Activated naive CD4-positive, alpha-beta T cell (primary cell): ENCODE data around the gene IGFL4.
"Not testable (repeated sequence)": the region's sequence is repeated elsewhere in the genome, so short reads cannot be mapped to it uniquely, and the experiment has no call there.

Experiments
- DNase-seq, 4 experiments: peaks; one replicate each; lab custom pipeline; 2025; lab: John Stamatoyannopoulos, UW

The IGFL4 gene

GRCh38 chr19:46040952-46041500, at the start of gene IGFL4:
Gene IGFL4, minus strand, starts transcription at chr19:46041002. Its CDS starts 40 bp downstream, at chr19:46040962.
- no peak for DNase-seq

- no peak for DNase-seq
These were observed 49.6 kb upstream of the IGFL4 start for GRCh38 chr19:46090444-46090843.

GRCh38 chr19:46089432-46089831, 48.6 kb upstream of the IGFL4 start:
- DNase-seq = no peak

- no peak for DNase-seq
These were observed 47.3 kb upstream of the IGFL4 start for GRCh38 chr19:46088101-46088500.

GRCh38 chr19:46085888-46086287, 45.1 kb upstream of the IGFL4 start:
- no peak for DNase-seq

GRCh38 chr19:46082728-46083050, 41.9 kb upstream of the IGFL4 start:
- DNase-seq = no peak

- DNase-seq = no peak
These were observed 41.3 kb upstream of the IGFL4 start for GRCh38 chr19:46081928-46082727.

- DNase-seq = no peak
These were observed 39.8 kb upstream of the IGFL4 start for GRCh38 chr19:46080561-46080960.

- DNase-seq = no peak
These were observed 38.8 kb upstream of the IGFL4 start for GRCh38 chr19:46079576-46079975.

- DNase-seq = not testable (repeated sequence)
These were observed 38.0 kb upstream of the IGFL4 start for GRCh38 chr19:46078573-46079332.

- DNase-seq = no peak
These were observed 37.0 kb upstream of the IGFL4 start for GRCh38 chr19:46077815-46078167.

- DNase-seq = no peak
These were observed 36.4 kb upstream of the IGFL4 start for GRCh38 chr19:46076951-46077814.

GRCh38 chr19:46076031-46076880, 35.5 kb upstream of the IGFL4 start:
- DNase-seq = no peak

- DNase-seq = no peak
These were observed 32.6 kb upstream of the IGFL4 start for GRCh38 chr19:46073268-46073922.

- DNase-seq = no peak
These were observed 29.1 kb upstream of the IGFL4 start for GRCh38 chr19:46069806-46070341.

- DNase-seq = no peak
These were observed 27.8 kb upstream of the IGFL4 start for GRCh38 chr19:46068345-46069258.

GRCh38 chr19:46067691-46068090, 26.9 kb upstream of the IGFL4 start:
- no peak for DNase-seq

- no peak for DNase-seq
These were observed 25.7 kb upstream of the IGFL4 start for GRCh38 chr19:46066471-46066870.

GRCh38 chr19:46065486-46066071, 24.8 kb upstream of the IGFL4 start:
- DNase-seq = no peak
